ENCODE data around the gene C1QL1.

- no peak for TF ChIP-seq POLR2A (IDR thresholded peaks at IDR 0.05; ENCODE audit: extremely low read depth, insufficient read length)
- no peak for TF ChIP-seq CTCF (IDR thresholded peaks at IDR 0.05; ENCODE audit: low read depth, low read length)
- TF ChIP-seq MAX (IDR thresholded peaks at IDR 0.05; ENCODE audit: low read depth, low read length), result no peak
- no peak for TF ChIP-seq MYC (IDR thresholded peaks at IDR 0.05; ENCODE audit: low read depth, low read length)
These were observed 11.4 kb upstream of the C1QL1 start for GRCh38 chr17:44979426-44979995.
